HG02943 (cell line): ENCODE measurements around the gene FAM177B.
A peak's percentile ranks its signal among the peaks of the same experiment; 100 is the strongest.

Experiments used
- ATAC-seq: cut with Tn5 transposase; IDR thresholded peaks from one replicate; pipeline ENCODE4 v1.9.1; 2021; ENCODE audit warnings: mild to moderate bottlenecking, low read depth, moderate library complexity; ENCODE audit not compliant: unreplicated experiment

The FAM177B gene

GRCh38 chr1:222736972-222737371 is at the start of gene FAM177B:
TSS of gene FAM177B (plus strand) at chr1:222737202. CDS start at chr1:222746546, 9,344 bp downstream.
- no peak for ATAC-seq

GRCh38 chr1:222691016-222691415 is 46.0 kb upstream of the FAM177B start:
- ATAC-seq = no peak

GRCh38 chr1:222694927-222695326 is 42.1 kb upstream of the FAM177B start:
- ATAC-seq = no peak

GRCh38 chr1:222696741-222697140 is 40.3 kb upstream of the FAM177B start:
- ATAC-seq = no peak

- ATAC-seq = no peak
Measured at GRCh38 chr1:222697203-222697602, 39.8 kb upstream of the FAM177B start.

GRCh38 chr1:222697826-222698225 is 39.2 kb upstream of the FAM177B start:
- no peak for ATAC-seq

- ATAC-seq = no peak
Measured at GRCh38 chr1:222702210-222702609, 34.8 kb upstream of the FAM177B start.

- no peak for ATAC-seq
Measured at GRCh38 chr1:222704260-222704659, 32.7 kb upstream of the FAM177B start.

GRCh38 chr1:222706815-222707214 is 30.2 kb upstream of the FAM177B start:
- no peak for ATAC-seq

- ATAC-seq = no peak
Measured at GRCh38 chr1:222709700-222710153, 27.3 kb upstream of the FAM177B start.

GRCh38 chr1:222711319-222712252 is 25.4 kb upstream of the FAM177B start:
- ATAC-seq = peak; percentile 26

GRCh38 chr1:222712253-222713090 is 24.5 kb upstream of the FAM177B start, which contains the start of the genes AIDA and BROX:
TSS of gene AIDA (minus strand) at chr1:222712491. CDS start at chr1:222712317, 174 bp downstream.
TSS of gene BROX (plus strand) at chr1:222712564. CDS start at chr1:222715700, 3,136 bp downstream.
- ATAC-seq = peak; percentile 83

- peak; percentile 55 for ATAC-seq
Measured at GRCh38 chr1:222713091-222713961, 23.7 kb upstream of the FAM177B start.

- no peak for ATAC-seq
Measured at GRCh38 chr1:222716393-222716792, 20.6 kb upstream of the FAM177B start.

GRCh38 chr1:222728746-222729145 is 8.3 kb upstream of the FAM177B start:
- ATAC-seq = no peak

- no peak for ATAC-seq
Measured at GRCh38 chr1:222730866-222731265, 6.1 kb upstream of the FAM177B start.

- peak; percentile 99 for ATAC-seq
Measured at GRCh38 chr1:222732216-222733159, 4.5 kb upstream of the FAM177B start.

- no peak for ATAC-seq
Measured at GRCh38 chr1:222734740-222735139, 2.3 kb upstream of the FAM177B start.

GRCh38 chr1:222736470-222736869 is 532 bp upstream of the FAM177B start:
- ATAC-seq = no peak
